Trophoblast cell (in vitro differentiated cells and primary cell): ENCODE measurements around the gene DOCK8.
"Not testable (repeated sequence)": the region's sequence is repeated elsewhere in the genome, so short reads cannot be mapped to it uniquely, and the experiment has no call there.

ENCODE experiments used
- DNase-seq, 2 donors: peaks; one replicate each; pipeline ENCODE4 v3.0.0-alpha.2; 2016
- H2AFZ ChIP-seq: 2 replicates; pipeline ENCODE4 v1.6.1; 2013; ENCODE audit warnings: low read length, moderate library complexity, mild to moderate bottlenecking; ENCODE audit not compliant: insufficient read depth, poor library complexity
- H2AK5ac ChIP-seq: 2 replicates; pipeline ENCODE4 v1.6.1; 2013; ENCODE audit warnings: mild to moderate bottlenecking, low read length
- H2BK120ac ChIP-seq: 2 replicates; pipeline ENCODE4 v1.6.1; 2013; ENCODE audit warnings: low read length, mild to moderate bottlenecking, moderate library complexity; ENCODE audit not compliant: insufficient read depth, poor library complexity
- H2BK12ac ChIP-seq: 2 replicates; pipeline ENCODE4 v1.6.1; 2013; ENCODE audit warnings: mild to moderate bottlenecking, low read length, moderate library complexity
- H2BK5ac ChIP-seq: 2 replicates; pipeline ENCODE4 v1.6.1; 2013; ENCODE audit warnings: low read length, low read depth, moderate library complexity, mild to moderate bottlenecking; ENCODE audit not compliant: poor library complexity
- H3K14ac ChIP-seq: 2 replicates; pipeline ENCODE4 v1.6.1; 2013; ENCODE audit warnings: mild to moderate bottlenecking, low read length
- H3K18ac ChIP-seq: 2 replicates; pipeline ENCODE4 v1.6.1; 2013; ENCODE audit warnings: mild to moderate bottlenecking, low read length
- H3K23ac ChIP-seq: 2 replicates; pipeline ENCODE4 v1.6.1; 2013; ENCODE audit warnings: low read length
- H3K27ac ChIP-seq: 2 replicates; pipeline ENCODE4 v1.5.1; 2013; ENCODE audit warnings: low read depth, mild to moderate bottlenecking, inconsistent platforms, low read length, moderate library complexity
- H3K27me3 ChIP-seq: 2 replicates; pipeline ENCODE4 v1.6.1; 2013; ENCODE audit warnings: inconsistent platforms, mild to moderate bottlenecking, low read length, moderate library complexity; ENCODE audit not compliant: insufficient read depth
- H3K36me3 ChIP-seq, 2 experiments: 1 replicate in 1 of 2; 2 replicates in 1 of 2; pipeline ENCODE4 v1.6.1; 2013; ENCODE audit warnings: low read length in 2 of 2, mild to moderate bottlenecking in 2 of 2, moderate library complexity in 1 of 2; ENCODE audit not compliant: insufficient read depth in 2 of 2, control insufficient read depth in 1 of 2
- H3K4ac ChIP-seq: 2 replicates; pipeline ENCODE4 v1.6.1; 2013; ENCODE audit warnings: low read depth, mild to moderate bottlenecking, low read length, moderate library complexity
- H3K4me1 ChIP-seq, 2 experiments: 1 replicate in 1 of 2; 2 replicates in 1 of 2; pipeline ENCODE4 v1.6.1; 2013; ENCODE audit warnings: low read length in 2 of 2, mild to moderate bottlenecking in 2 of 2, moderate library complexity in 1 of 2; ENCODE audit not compliant: insufficient read depth in 2 of 2, control insufficient read depth in 1 of 2
- H3K4me2 ChIP-seq: 2 replicates; pipeline ENCODE4 v1.6.1; 2013; ENCODE audit warnings: inconsistent platforms, mild to moderate bottlenecking, low read length, moderate library complexity
- H3K4me3 ChIP-seq: 2 replicates; pipeline ENCODE4 v1.5.1; 2013; ENCODE audit warnings: mild to moderate bottlenecking, low read depth, low read length, inconsistent platforms
- H3K79me1 ChIP-seq: one replicate; pipeline ENCODE4 v1.6.1; 2013; ENCODE audit warnings: low read length
- H3K79me2 ChIP-seq: 2 replicates; pipeline ENCODE4 v1.6.1; 2013; ENCODE audit warnings: low read length, mild to moderate bottlenecking; ENCODE audit not compliant: control insufficient read depth, insufficient read depth, poor library complexity
- H3K9ac ChIP-seq: 2 replicates; pipeline ENCODE4 v1.6.1; 2013; ENCODE audit warnings: mild to moderate bottlenecking, low read length
- H3K9me3 ChIP-seq: 2 replicates; pipeline ENCODE4 v1.6.1; 2013; ENCODE audit warnings: low read depth, mild to moderate bottlenecking, control low read depth, inconsistent platforms, low read length; ENCODE audit not compliant: insufficient read depth
- H4K12ac ChIP-seq: 2 replicates; pipeline ENCODE4 v1.6.1; 2013; ENCODE audit warnings: low read depth, mild to moderate bottlenecking, low read length, moderate library complexity
- H4K8ac ChIP-seq: 2 replicates; pipeline ENCODE4 v1.6.1; 2013; ENCODE audit warnings: low read depth, mild to moderate bottlenecking, low read length, moderate library complexity
- H4K91ac ChIP-seq: one replicate; pipeline ENCODE4 v1.6.1; 2013; ENCODE audit warnings: low read depth, mild to moderate bottlenecking, low read length, moderate library complexity
- WGBS: extraction: QIAGEN DNeasy Blood & Tissue Kit; methylation state at CpG from one replicate; pipeline ENCODE4 v1.1.7; 2013; ENCODE audit warnings: missing lambda C conversion rate; ENCODE audit not compliant: insufficient read length, insufficient coverage; ENCODE audit errors: extremely low coverage; 5-methylcytosine and 5-hydroxymethylcytosine counted together

The DOCK8 gene

GRCh38 chr9:199601-200000 lies 15.1 kb upstream of the DOCK8 start:
- H2BK5ac ChIP-seq, H2AK5ac ChIP-seq, H2AFZ ChIP-seq, H4K8ac ChIP-seq, H3K4me3 ChIP-seq, H3K27ac ChIP-seq, DNase-seq, H3K4me2 ChIP-seq, H3K9ac ChIP-seq, H3K23ac ChIP-seq, H3K4me1 ChIP-seq, H3K14ac ChIP-seq, H3K9me3 ChIP-seq, H2BK12ac ChIP-seq, H3K36me3 ChIP-seq, H4K91ac ChIP-seq, H3K79me1 ChIP-seq, H3K79me2 ChIP-seq, H3K4ac ChIP-seq, H3K27me3 ChIP-seq, H3K18ac ChIP-seq, H2BK120ac ChIP-seq, H4K12ac ChIP-seq: not testable (repeated sequence)
- no CpG with 5 or more reads among the region's 1 CpG for WGBS

GRCh38 chr9:206481-206880 lies 8.2 kb upstream of the DOCK8 start:
- H4K91ac ChIP-seq: no peak overlapping the region
- H2BK120ac ChIP-seq: no peak overlapping the region
- H3K4me3 ChIP-seq: no peak overlapping the region
- H3K23ac ChIP-seq: no peak overlapping the region
- no peak overlapping the region for H4K12ac ChIP-seq
- WGBS: no CpG with 5 or more reads among the region's 1 CpG
- no peak overlapping the region for H3K4me2 ChIP-seq
- no peaks in the 10 kb centered on the region for H3K79me1 ChIP-seq
- H3K4me1 ChIP-seq: no peaks in the 10 kb centered on the region
- no peaks in the 10 kb centered on the region for H3K79me2 ChIP-seq
- no peaks in the 10 kb centered on the region for H3K36me3 ChIP-seq
- H3K9ac ChIP-seq: no peak overlapping the region
- no peak overlapping the region for H3K27ac ChIP-seq
- H2AFZ ChIP-seq: no peak overlapping the region
- no peak overlapping the region for H3K14ac ChIP-seq
- no peak overlapping the region for H4K8ac ChIP-seq
- no peak for DNase-seq
- no peaks in the 10 kb centered on the region for H3K27me3 ChIP-seq
- H2BK5ac ChIP-seq: no peak overlapping the region
- no peak overlapping the region for H3K18ac ChIP-seq
- H2BK12ac ChIP-seq: no peak overlapping the region
- no peak overlapping the region for H2AK5ac ChIP-seq
- no peak overlapping the region for H3K4ac ChIP-seq
- H3K9me3 ChIP-seq: no peaks in the 10 kb centered on the region

GRCh38 chr9:209143-209758 lies 5.4 kb upstream of the DOCK8 start:
- no peak overlapping the region for H2BK120ac ChIP-seq
- no peak for DNase-seq
- no peaks in the 10 kb centered on the region for H3K36me3 ChIP-seq
- H3K4ac ChIP-seq: no peak overlapping the region
- no peak overlapping the region for H2BK12ac ChIP-seq
- no peak overlapping the region for H3K18ac ChIP-seq
- H4K91ac ChIP-seq: no peak overlapping the region
- H3K79me2 ChIP-seq: no peaks in the 10 kb centered on the region
- H3K9me3 ChIP-seq: no peaks in the 10 kb centered on the region
- H4K12ac ChIP-seq: no peak overlapping the region
- H3K4me2 ChIP-seq: no peak overlapping the region
- H3K4me1 ChIP-seq: no peaks in the 10 kb centered on the region
- H2AFZ ChIP-seq: no peak overlapping the region
- no peak overlapping the region for H3K9ac ChIP-seq
- H2BK5ac ChIP-seq: no peak overlapping the region
- no peak overlapping the region for H3K4me3 ChIP-seq
- no peak overlapping the region for H4K8ac ChIP-seq
- H3K27ac ChIP-seq: no peak overlapping the region
- no peak overlapping the region for H3K23ac ChIP-seq
- no peaks in the 10 kb centered on the region for H3K27me3 ChIP-seq
- H3K79me1 ChIP-seq: no peaks in the 10 kb centered on the region
- no CpG with 5 or more reads among the region's 14 CpGs for WGBS
- H2AK5ac ChIP-seq: no peak overlapping the region
- no peak overlapping the region for H3K14ac ChIP-seq

- Histone ChIP-seq H3K27me3 (no peaks in the 10 kb centered on the region), H3K36me3 (no peaks in the 10 kb centered on the region), H3K9ac (no peak overlapping the region), H3K27ac (no peak overlapping the region), H4K91ac (no peak overlapping the region), H3K4ac (no peak overlapping the region), H2BK12ac (no peak overlapping the region), H2AK5ac (no peak overlapping the region), H3K79me2 (peaks cover 3% of the 10 kb centered on the region), H4K12ac (no peak overlapping the region), H3K18ac (no peak overlapping the region), H3K23ac (no peak overlapping the region), H3K4me1 (no peaks in the 10 kb centered on the region), H3K14ac (no peak overlapping the region), H3K9me3 (no peaks in the 10 kb centered on the region), H2BK5ac (no peak overlapping the region), H3K4me2 (no peak overlapping the region), H3K4me3 (no peak overlapping the region), H3K79me1 (peaks cover 8% of the 10 kb centered on the region), H2BK120ac (no peak overlapping the region), H2AFZ (no peak overlapping the region), H4K8ac (no peak overlapping the region)
- DNase-seq: no peak
- no CpG with 5 or more reads among the region's 7 CpGs for WGBS
Measured at GRCh38 chr9:211036-211435, 3.6 kb upstream of the DOCK8 start.
